Gastroesophageal sphincter (tissue), 3 donors: ENCODE data around the gene GPAT3.

Experiments
- EP300 ChIP-seq: sonication (generic); formaldehyde crosslinking; IDR thresholded peaks from one replicate; pipeline ENCODE4 v1.6.1; 2017; ENCODE audit warnings: antibody characterized with exemption, mild to moderate bottlenecking
- POLR2A ChIP-seq, 2 donors: fragments of 450-650 bp; IDR thresholded peaks; one replicate each; pipeline ENCODE4 v1.6.1; 2017; ENCODE audit warnings: antibody characterized with exemption in 2 of 2, mild to moderate bottlenecking in 2 of 2, moderate library complexity in 1 of 2
- POLR2AphosphoS5 ChIP-seq: sonication (generic); formaldehyde crosslinking; IDR thresholded peaks from one replicate; pipeline ENCODE4 v1.6.1; 2017; ENCODE audit warnings: antibody characterized with exemption
- TF ChIP-seq, protein P1 (sequence below), 4 experiments: fragments of 200-600 bp in 2 of 4; fragments of 450-650 bp in 2 of 4; sonication (generic) in 1 of 4; IDR thresholded peaks; one replicate each; pipeline ENCODE4 v1.5.1; 2017 to 2019; ENCODE audit warnings: antibody characterized with exemption in 4 of 4, mild to moderate bottlenecking in 2 of 4, moderate library complexity in 2 of 4

DNA sequence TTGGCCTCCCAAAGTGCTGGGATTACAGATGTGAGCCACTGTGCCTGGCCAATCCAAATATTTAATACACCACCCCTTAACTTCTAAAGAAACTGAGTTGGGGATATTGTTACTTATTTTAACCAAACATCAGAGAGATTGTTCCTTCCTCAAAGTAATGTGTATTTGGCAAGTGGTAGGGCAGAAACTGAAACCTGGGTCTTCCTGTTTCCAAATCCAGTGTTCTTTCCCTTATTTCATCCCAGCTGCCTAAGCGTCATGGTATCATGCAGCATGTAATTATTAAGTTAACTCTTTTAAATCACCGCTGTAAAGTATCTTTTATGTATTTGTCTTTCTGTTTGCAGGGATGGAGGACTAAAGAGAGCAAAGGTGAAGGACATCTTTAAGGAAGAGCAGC, 68.4 kb downstream of the GPAT3 start:
- TF ChIP-seq, protein P1, sequence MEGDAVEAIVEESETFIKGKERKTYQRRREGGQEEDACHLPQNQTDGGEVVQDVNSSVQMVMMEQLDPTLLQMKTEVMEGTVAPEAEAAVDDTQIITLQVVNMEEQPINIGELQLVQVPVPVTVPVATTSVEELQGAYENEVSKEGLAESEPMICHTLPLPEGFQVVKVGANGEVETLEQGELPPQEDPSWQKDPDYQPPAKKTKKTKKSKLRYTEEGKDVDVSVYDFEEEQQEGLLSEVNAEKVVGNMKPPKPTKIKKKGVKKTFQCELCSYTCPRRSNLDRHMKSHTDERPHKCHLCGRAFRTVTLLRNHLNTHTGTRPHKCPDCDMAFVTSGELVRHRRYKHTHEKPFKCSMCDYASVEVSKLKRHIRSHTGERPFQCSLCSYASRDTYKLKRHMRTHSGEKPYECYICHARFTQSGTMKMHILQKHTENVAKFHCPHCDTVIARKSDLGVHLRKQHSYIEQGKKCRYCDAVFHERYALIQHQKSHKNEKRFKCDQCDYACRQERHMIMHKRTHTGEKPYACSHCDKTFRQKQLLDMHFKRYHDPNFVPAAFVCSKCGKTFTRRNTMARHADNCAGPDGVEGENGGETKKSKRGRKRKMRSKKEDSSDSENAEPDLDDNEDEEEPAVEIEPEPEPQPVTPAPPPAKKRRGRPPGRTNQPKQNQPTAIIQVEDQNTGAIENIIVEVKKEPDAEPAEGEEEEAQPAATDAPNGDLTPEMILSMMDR (IDR thresholded peaks at IDR 0.05), result no peak
- no peak for TF ChIP-seq EP300
- no peak for TF ChIP-seq POLR2AphosphoS5
- no peak for TF ChIP-seq POLR2A (IDR thresholded peaks at IDR 0.05)
